Vagina (tissue), 2 donors: Measurements from ENCODE around the gene SHROOM1.

ENCODE experiments used
- CTCF ChIP-seq, 3 experiments: fragments of 450-650 bp in 2 of 3; fragments of 200-600 bp in 1 of 3; sonication (generic) in 1 of 3; IDR thresholded peaks; one replicate each; pipeline ENCODE4 v1.5.1; 2017 to 2019; ENCODE audit warnings: antibody characterized with exemption in 3 of 3, mild to moderate bottlenecking in 2 of 3, moderate library complexity in 2 of 3
- POLR2A ChIP-seq, 2 donors: fragments of 450-650 bp; IDR thresholded peaks; one replicate each; pipeline ENCODE4 v1.6.1; 2017; ENCODE audit warnings: antibody characterized with exemption in 2 of 2, mild to moderate bottlenecking in 2 of 2, moderate library complexity in 2 of 2

- TF ChIP-seq POLR2A (IDR thresholded peaks at IDR 0.05) (no peak), CTCF (IDR thresholded peaks at IDR 0.05) (no peak)
These were observed 29.9 kb downstream of the SHROOM1 start for GRCh38 chr5:132800545-132800944.
